Astrocyte (in vitro differentiated cells and primary cell): ENCODE measurements around the gene ATAD3A.

Source experiments
- EZH2 ChIP-seq: IDR thresholded peaks from 2 replicates; pipeline ENCODE4 v1.6.1; 2012; ENCODE audit warnings: mild to moderate bottlenecking, low read length, inconsistent platforms; ENCODE audit not compliant: insufficient read depth
- TF ChIP-seq, protein P1 (sequence below): IDR thresholded peaks from 2 replicates; pipeline ENCODE4 v1.5.1; 2011; ENCODE audit warnings: low read depth, mild to moderate bottlenecking, inconsistent platforms, low read length, moderate library complexity; ENCODE audit not compliant: insufficient read depth

DNA sequence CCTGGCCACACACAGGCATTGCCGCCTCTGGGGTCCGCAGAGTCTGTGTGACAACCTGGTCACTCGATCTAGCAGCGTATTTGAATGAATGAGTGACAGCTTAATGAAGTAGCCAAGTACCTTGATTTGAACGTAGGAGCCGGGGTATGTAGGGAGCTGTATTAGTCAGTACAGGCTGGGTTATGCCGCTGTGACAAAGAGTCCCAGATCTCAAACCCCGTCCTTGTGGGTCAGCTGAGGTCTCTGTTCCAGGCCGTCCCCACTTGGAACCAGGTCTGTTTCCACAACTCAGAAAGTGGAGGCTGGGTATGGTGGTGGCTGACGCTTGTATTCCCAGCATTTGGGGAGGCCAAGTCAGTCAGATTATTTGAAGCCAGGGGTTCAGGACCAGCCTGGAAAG, 20.4 kb upstream of the ATAD3A start:
- TF ChIP-seq, protein P1, sequence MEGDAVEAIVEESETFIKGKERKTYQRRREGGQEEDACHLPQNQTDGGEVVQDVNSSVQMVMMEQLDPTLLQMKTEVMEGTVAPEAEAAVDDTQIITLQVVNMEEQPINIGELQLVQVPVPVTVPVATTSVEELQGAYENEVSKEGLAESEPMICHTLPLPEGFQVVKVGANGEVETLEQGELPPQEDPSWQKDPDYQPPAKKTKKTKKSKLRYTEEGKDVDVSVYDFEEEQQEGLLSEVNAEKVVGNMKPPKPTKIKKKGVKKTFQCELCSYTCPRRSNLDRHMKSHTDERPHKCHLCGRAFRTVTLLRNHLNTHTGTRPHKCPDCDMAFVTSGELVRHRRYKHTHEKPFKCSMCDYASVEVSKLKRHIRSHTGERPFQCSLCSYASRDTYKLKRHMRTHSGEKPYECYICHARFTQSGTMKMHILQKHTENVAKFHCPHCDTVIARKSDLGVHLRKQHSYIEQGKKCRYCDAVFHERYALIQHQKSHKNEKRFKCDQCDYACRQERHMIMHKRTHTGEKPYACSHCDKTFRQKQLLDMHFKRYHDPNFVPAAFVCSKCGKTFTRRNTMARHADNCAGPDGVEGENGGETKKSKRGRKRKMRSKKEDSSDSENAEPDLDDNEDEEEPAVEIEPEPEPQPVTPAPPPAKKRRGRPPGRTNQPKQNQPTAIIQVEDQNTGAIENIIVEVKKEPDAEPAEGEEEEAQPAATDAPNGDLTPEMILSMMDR: no peak
- TF ChIP-seq EZH2: no peak
